SK-N-MC (cell line): ENCODE data around the gene CARMIL1.

Experiments
- DNase-seq: peaks from one replicate; pipeline ENCODE4 v3.0.0-alpha.2; 2011; ENCODE audit warnings: low read depth, low spot score
- H3K27ac ChIP-seq: fragments of 200-600 bp; sonication (generic); 2 replicates; pipeline ENCODE4 v1.5.1; 2016; ENCODE audit warnings: mixed run types
- H3K36me3 ChIP-seq: fragments of 200-600 bp; sonication (generic); 2 replicates; pipeline ENCODE4 v1.6.1; 2017; ENCODE audit warnings: antibody characterized with exemption, low read length, mixed read lengths; ENCODE audit not compliant: insufficient read depth
- H3K4me3 ChIP-seq: fragments of 200-600 bp; sonication (generic); 2 replicates; pipeline ENCODE4 v1.5.1; 2016
- H3K9ac ChIP-seq: fragments of 200-600 bp; sonication (generic); 2 replicates; pipeline ENCODE4 v1.8.0; 2017; ENCODE audit warnings: mixed run types, mixed read lengths; ENCODE audit not compliant: insufficient read length
- H3K9me3 ChIP-seq: fragments of 200-600 bp; sonication (generic); 2 replicates; pipeline ENCODE4 v1.6.1; 2017; ENCODE audit warnings: low read depth, mild to moderate bottlenecking, antibody characterized with exemption, low read length, moderate library complexity, mixed read lengths
- EZH2 ChIP-seq: fragments of 200-600 bp; sonication (generic); IDR thresholded peaks from one replicate; pipeline ENCODE4 v1.6.1; 2017; ENCODE audit warnings: antibody characterized with exemption
- FOXP2 ChIP-seq: optimal IDR thresholded peaks from 2 replicates; pipeline ENCODE3; 2011; ENCODE audit warnings: mild to moderate bottlenecking, moderate library complexity; ENCODE audit not compliant: insufficient read depth; ENCODE audit errors: extremely low read length, control extremely low read depth
- POLR2AphosphoS5 ChIP-seq: IDR thresholded peaks from 2 replicates; pipeline ENCODE4 v1.6.1; 2012; ENCODE audit warnings: mild to moderate bottlenecking, low read depth, low read length, borderline replicate concordance

The CARMIL1 gene

GRCh38 chr6:25280344-25281074 is 1.3 kb downstream of the CARMIL1 start:
- H3K4me3 ChIP-seq: peak overlapping the region; percentile 95
- no peaks in the 10 kb centered on the region for H3K36me3 ChIP-seq
- no peak for DNase-seq
- no peak overlapping the region for H3K9ac ChIP-seq
- H3K9me3 ChIP-seq: no peaks in the 10 kb centered on the region
- H3K27ac ChIP-seq: no peak overlapping the region
- TF ChIP-seq POLR2AphosphoS5 (no peak), EZH2 (no peak), FOXP2 (no peak)

- H3K27ac ChIP-seq: no peak overlapping the region
- H3K9me3 ChIP-seq: no peaks in the 10 kb centered on the region
- no peak for DNase-seq
- H3K4me3 ChIP-seq: no peak overlapping the region
- H3K36me3 ChIP-seq: no peaks in the 10 kb centered on the region
- TF ChIP-seq POLR2AphosphoS5: no peak
- no peak for TF ChIP-seq FOXP2
- no peak for TF ChIP-seq EZH2
- no peak overlapping the region for H3K9ac ChIP-seq
Observed at GRCh38 chr6:25286891-25287290, 7.7 kb downstream of the CARMIL1 start.

GRCh38 chr6:25287941-25288340 is 8.8 kb downstream of the CARMIL1 start:
- no peak for DNase-seq
- no peaks in the 10 kb centered on the region for H3K9me3 ChIP-seq
- no peak overlapping the region for H3K27ac ChIP-seq
- no peak overlapping the region for H3K4me3 ChIP-seq
- no peaks in the 10 kb centered on the region for H3K36me3 ChIP-seq
- H3K9ac ChIP-seq: no peak overlapping the region
- TF ChIP-seq EZH2 (no peak), FOXP2 (no peak), POLR2AphosphoS5 (no peak)

- Histone ChIP-seq H3K36me3 (no peaks in the 10 kb centered on the region), H3K27ac (no peak overlapping the region), H3K4me3 (no peak overlapping the region), H3K9me3 (no peaks in the 10 kb centered on the region), H3K9ac (no peak overlapping the region)
- TF ChIP-seq POLR2AphosphoS5 (no peak), EZH2 (no peak), FOXP2 (no peak)
- DNase-seq: no peak
Observed at GRCh38 chr6:25288518-25288917, 9.3 kb downstream of the CARMIL1 start.

GRCh38 chr6:25290306-25291060 is 11.3 kb downstream of the CARMIL1 start:
- Histone ChIP-seq H3K4me3 (no peak overlapping the region), H3K9ac (no peak overlapping the region), H3K9me3 (no peaks in the 10 kb centered on the region), H3K27ac (no peak overlapping the region), H3K36me3 (no peaks in the 10 kb centered on the region)
- DNase-seq: no peak
- TF ChIP-seq FOXP2 (no peak), EZH2 (no peak), POLR2AphosphoS5 (no peak)

GRCh38 chr6:25292384-25292783 is 13.2 kb downstream of the CARMIL1 start:
- no peak for TF ChIP-seq FOXP2
- TF ChIP-seq EZH2: no peak
- TF ChIP-seq POLR2AphosphoS5: no peak
- H3K27ac ChIP-seq: no peak overlapping the region
- H3K36me3 ChIP-seq: no peaks in the 10 kb centered on the region
- no peak overlapping the region for H3K9ac ChIP-seq
- DNase-seq: no peak
- no peaks in the 10 kb centered on the region for H3K9me3 ChIP-seq
- no peak overlapping the region for H3K4me3 ChIP-seq

GRCh38 chr6:25295651-25296050 is 16.5 kb downstream of the CARMIL1 start:
- Histone ChIP-seq H3K9ac (no peak overlapping the region), H3K36me3 (no peaks in the 10 kb centered on the region), H3K27ac (no peak overlapping the region), H3K4me3 (no peak overlapping the region), H3K9me3 (no peaks in the 10 kb centered on the region)
- TF ChIP-seq EZH2 (no peak), FOXP2 (no peak), POLR2AphosphoS5 (no peak)
- no peak for DNase-seq

- TF ChIP-seq FOXP2 (no peak), POLR2AphosphoS5 (no peak), EZH2 (no peak)
- H3K4me3 ChIP-seq: no peak overlapping the region
- no peak for DNase-seq
- H3K9ac ChIP-seq: no peak overlapping the region
- no peak overlapping the region for H3K27ac ChIP-seq
- no peaks in the 10 kb centered on the region for H3K9me3 ChIP-seq
- no peaks in the 10 kb centered on the region for H3K36me3 ChIP-seq
Observed at GRCh38 chr6:25296217-25296905, 17.2 kb downstream of the CARMIL1 start.
